ENCODE data around the gene LYST.

LYST gene

DNA sequence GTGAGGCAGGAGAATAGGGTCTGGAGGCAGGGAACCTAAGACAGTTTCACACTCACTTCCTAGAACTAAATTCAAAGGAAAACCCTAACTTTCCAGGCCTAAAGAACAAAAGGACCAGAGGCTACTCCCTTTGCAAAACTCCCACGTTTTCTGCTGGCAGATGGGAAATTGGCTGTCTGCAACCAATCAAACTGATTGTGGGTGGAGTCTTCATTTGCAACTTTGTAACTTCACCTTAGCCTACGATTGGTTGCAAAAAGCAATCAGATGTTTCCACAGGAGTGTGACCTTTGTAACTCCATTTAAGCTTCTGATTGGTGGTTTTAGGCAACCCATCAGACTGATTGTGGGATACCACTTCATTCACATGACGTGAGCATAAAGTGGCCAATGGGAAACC is 197.4 kb downstream of the LYST start:
- Histone ChIP-seq H3K79me2 (ENCODE audit: control insufficient read depth, low read length) (no peaks in the 10 kb centered on the region), H3K4me3 (ENCODE audit: low read length) (no peak overlapping the region), H3K9me3 (ENCODE audit: control insufficient read depth, insufficient read depth, low read length) (peaks cover 22% of the 10 kb centered on the region), H3K4me1 (ENCODE audit: control insufficient read depth, low read length) (no peaks in the 10 kb centered on the region), H3F3A (ENCODE audit: control insufficient read depth, insufficient read depth) (no peaks in the 10 kb centered on the region), H3K36me3 (ENCODE audit: control insufficient read depth, low read length) (no peaks in the 10 kb centered on the region), H4K20me1 (ENCODE audit: control insufficient read depth, insufficient read depth, low read depth, low read length) (no peaks in the 10 kb centered on the region), H3K4me2 (ENCODE audit: low read length) (no peak overlapping the region), H3K27ac (ENCODE audit: low read depth, low read length) (no peak overlapping the region), H3K9me2 (replicated peaks; ENCODE audit: control insufficient read depth, low read length) (no peaks in the 10 kb centered on the region), H3K27me3 (ENCODE audit: control insufficient read depth, low read length) (no peaks in the 10 kb centered on the region)
- TF ChIP-seq, protein P1, sequence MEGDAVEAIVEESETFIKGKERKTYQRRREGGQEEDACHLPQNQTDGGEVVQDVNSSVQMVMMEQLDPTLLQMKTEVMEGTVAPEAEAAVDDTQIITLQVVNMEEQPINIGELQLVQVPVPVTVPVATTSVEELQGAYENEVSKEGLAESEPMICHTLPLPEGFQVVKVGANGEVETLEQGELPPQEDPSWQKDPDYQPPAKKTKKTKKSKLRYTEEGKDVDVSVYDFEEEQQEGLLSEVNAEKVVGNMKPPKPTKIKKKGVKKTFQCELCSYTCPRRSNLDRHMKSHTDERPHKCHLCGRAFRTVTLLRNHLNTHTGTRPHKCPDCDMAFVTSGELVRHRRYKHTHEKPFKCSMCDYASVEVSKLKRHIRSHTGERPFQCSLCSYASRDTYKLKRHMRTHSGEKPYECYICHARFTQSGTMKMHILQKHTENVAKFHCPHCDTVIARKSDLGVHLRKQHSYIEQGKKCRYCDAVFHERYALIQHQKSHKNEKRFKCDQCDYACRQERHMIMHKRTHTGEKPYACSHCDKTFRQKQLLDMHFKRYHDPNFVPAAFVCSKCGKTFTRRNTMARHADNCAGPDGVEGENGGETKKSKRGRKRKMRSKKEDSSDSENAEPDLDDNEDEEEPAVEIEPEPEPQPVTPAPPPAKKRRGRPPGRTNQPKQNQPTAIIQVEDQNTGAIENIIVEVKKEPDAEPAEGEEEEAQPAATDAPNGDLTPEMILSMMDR (IDR thresholded peaks at IDR 0.05; ENCODE audit: low read depth, low read length, poor library complexity, severe bottlenecking), result no peak
- TF ChIP-seq EZH2phosphoT487 (IDR thresholded peaks at IDR 0.05; ENCODE audit: borderline replicate concordance, low read length), result no peak

DNA sequence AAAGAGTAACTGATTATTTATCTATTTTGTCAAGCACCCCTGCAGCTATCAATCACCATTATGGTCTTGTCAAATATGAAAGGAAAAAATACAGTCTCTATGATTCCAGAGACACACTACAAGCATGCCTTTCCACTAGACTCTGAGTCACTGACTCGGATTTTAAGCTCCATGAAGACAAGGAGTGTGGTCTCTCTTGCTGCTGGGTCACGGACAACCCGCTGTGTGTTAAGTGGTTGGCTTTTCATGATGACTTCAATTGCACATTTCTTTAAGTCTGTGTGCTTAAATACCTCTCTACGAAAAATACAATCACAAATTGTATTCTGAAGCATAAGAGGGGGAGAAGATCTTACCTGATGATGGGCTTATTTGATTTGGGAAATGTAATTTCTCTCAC is 203.1 kb downstream of the LYST start:
- Histone ChIP-seq H3K36me3 (ENCODE audit: control insufficient read depth, low read length) (no peaks in the 10 kb centered on the region), H3K4me3 (ENCODE audit: low read length) (no peak overlapping the region), H3F3A (ENCODE audit: control insufficient read depth, insufficient read depth) (no peaks in the 10 kb centered on the region), H3K27me3 (ENCODE audit: control insufficient read depth, low read length) (no peaks in the 10 kb centered on the region), H3K4me1 (ENCODE audit: control insufficient read depth, low read length) (no peaks in the 10 kb centered on the region), H4K20me1 (ENCODE audit: control insufficient read depth, insufficient read depth, low read depth, low read length) (no peaks in the 10 kb centered on the region), H3K79me2 (ENCODE audit: control insufficient read depth, low read length) (no peaks in the 10 kb centered on the region), H3K9me3 (ENCODE audit: control insufficient read depth, insufficient read depth, low read length) (no peaks in the 10 kb centered on the region), H3K4me2 (ENCODE audit: low read length) (no peak overlapping the region), H3K9me2 (replicated peaks; ENCODE audit: control insufficient read depth, low read length) (no peaks in the 10 kb centered on the region), H3K27ac (ENCODE audit: low read depth, low read length) (no peak overlapping the region)
- TF ChIP-seq, protein P1 (IDR thresholded peaks at IDR 0.05; ENCODE audit: low read depth, low read length, poor library complexity, severe bottlenecking), result no peak
- no peak for TF ChIP-seq EZH2phosphoT487 (IDR thresholded peaks at IDR 0.05; ENCODE audit: borderline replicate concordance, low read length)

DNA sequence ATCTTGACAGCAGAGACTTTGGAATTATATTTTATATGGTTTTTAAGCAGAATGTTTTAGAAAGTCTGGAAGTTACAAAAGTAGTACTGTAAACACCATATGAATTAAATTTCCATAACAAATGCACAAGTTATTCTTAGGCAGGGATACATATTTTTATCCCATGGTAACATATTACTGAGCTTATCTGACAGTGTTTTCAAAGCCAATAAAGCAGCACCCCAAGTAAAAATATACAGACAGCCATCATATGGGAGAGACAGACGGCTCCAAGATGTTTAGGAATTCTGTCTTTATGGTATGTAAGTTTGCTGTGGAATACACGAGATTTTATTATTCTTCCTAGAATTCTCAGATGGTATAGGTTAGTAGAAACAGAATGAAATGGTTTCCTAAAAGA is 205.1 kb downstream of the LYST start:
- Histone ChIP-seq H3F3A (ENCODE audit: control insufficient read depth, insufficient read depth) (no peaks in the 10 kb centered on the region), H3K4me3 (ENCODE audit: low read length) (no peak overlapping the region)

More for the DNA sequence above, 205.1 kb downstream of the LYST start:
- Histone ChIP-seq H3K27me3 (ENCODE audit: control insufficient read depth, low read length) (no peaks in the 10 kb centered on the region), H3K79me2 (ENCODE audit: control insufficient read depth, low read length) (no peaks in the 10 kb centered on the region), H4K20me1 (ENCODE audit: control insufficient read depth, insufficient read depth, low read depth, low read length) (no peaks in the 10 kb centered on the region), H3K36me3 (ENCODE audit: control insufficient read depth, low read length) (no peaks in the 10 kb centered on the region), H3K4me1 (ENCODE audit: control insufficient read depth, low read length) (no peaks in the 10 kb centered on the region), H3K9me3 (ENCODE audit: control insufficient read depth, insufficient read depth, low read length) (no peaks in the 10 kb centered on the region), H3K27ac (ENCODE audit: low read depth, low read length) (no peak overlapping the region), H3K9me2 (replicated peaks; ENCODE audit: control insufficient read depth, low read length) (no peaks in the 10 kb centered on the region), H3K4me2 (ENCODE audit: low read length) (no peak overlapping the region)
- TF ChIP-seq, protein P1 (IDR thresholded peaks at IDR 0.05; ENCODE audit: low read depth, low read length, poor library complexity, severe bottlenecking), result no peak
- no peak for TF ChIP-seq EZH2phosphoT487 (IDR thresholded peaks at IDR 0.05; ENCODE audit: borderline replicate concordance, low read length)

All from DOHH2 (cell line).